Hematopoietic multipotent progenitor cell treated with erythropoietin and hydrocortisone succinate and interleukin-3 and kit ligand, for 6 days (in vitro differentiated cells): ENCODE results near the gene CCPG1.

Experiments used
- DNase-seq: peaks from one replicate; pipeline ENCODE4 v3.0.0-alpha.2; 2015

CCPG1 gene

DNA sequence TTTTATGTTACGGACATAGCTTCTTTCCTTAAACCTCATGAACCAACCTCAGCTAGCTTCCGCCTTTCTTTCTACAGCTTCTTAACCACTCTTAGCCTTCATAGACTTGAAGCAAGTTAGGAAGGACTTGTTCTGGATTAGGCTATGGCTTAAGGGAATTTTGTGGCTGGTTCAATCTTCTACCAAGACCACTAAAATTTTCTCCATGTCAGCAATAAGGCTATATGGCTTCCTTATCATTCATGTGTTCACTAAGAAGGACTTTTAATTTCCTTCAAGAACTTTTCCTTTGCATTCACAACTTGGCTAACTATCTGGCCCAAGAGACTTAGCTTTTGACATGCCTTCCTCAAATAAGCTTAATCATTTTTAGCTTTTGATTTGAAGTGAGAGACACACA is 24.5 kb downstream of the CCPG1 start:
- DNase-seq: no peak

DNA sequence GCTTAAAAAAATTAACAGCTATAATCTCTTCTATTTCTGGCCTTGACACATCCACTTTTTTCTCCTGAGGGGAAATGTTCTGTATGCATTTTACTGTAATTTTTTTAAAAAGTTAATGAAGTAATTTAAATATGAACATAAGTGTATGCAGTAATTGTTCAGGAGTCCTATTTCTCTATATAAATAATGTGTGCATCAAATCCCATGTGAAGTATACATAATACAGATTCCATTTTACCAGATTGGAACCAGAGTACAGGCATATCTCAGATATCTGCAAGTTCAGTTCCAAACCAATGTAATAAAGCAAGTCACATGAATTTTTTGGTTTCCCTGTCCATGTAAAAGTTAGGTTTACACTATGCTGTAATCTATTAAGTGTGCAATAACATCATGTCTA is 26.6 kb downstream of the CCPG1 start:
- DNase-seq: no peak

DNA sequence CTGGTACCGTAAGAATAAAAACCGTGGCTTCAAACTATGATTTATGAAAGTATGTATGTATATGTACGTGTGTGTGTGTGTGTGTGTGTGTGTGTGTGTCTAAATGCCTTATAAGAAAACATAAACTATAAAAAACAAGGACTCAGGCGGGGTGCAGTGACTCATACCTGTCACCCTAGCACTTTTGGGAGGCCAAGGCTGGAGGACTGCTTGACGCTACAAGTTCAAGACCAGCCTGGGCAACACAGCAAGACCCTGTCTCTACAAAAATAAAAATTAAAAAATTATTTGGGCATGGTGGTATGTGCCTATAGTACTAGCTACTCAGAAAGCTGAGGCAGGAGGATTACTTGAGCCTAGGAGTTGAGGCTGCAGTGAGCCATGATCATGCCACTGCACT is 29.1 kb downstream of the CCPG1 start:
- DNase-seq: no peak

DNA sequence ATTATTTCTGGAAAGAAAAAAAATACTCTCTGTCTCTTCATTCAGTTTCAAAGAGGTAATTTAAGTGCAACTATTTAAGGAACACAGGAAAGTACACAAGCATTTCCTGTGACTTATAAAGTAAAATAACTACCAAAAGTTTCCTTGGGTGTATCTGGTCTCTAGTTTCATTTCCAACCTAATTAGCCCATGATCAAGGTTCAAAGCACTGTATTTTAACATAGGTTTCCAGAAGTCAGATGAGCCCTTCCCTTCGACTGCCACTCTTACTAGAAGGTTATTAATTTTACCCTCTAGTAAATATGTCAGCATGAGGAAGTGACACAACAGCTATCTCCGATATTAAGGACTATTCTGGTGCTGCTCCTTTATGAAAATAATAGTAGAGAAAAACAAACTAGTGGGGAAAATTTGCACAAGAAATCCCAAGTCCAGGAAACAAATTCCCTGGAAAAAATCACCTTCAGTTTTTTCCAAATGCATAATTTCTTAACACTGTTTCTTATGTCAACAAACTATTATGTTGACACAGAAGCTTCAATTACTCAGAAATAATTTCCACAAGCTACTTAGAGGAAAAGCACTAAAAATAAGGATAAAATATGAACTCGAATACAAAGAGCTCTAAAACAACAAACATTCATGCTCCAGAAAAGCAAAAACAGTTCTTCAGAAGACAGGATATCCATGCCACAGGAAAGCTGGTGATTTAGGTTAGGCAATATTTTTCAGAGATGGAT is 35.3 kb downstream of the CCPG1 start:
- no peak for DNase-seq

DNA sequence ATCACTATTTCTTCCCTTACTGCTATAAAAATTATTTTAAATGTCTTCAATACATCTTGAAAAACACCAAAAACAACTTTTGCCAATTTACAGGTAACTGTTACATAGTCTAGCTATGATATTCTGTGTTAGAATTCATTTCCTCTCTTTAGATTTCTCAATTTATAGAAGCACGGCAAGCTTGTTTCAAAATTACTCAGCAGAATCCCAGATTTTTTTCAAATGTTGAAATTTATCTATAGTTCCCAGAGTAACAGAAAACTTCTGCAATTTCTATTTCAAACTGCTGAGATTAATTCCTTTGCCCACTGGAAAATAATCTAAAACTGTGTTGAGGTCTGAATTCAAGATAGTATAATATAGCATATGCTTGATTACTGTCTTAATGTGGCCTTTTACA is 41.2 kb downstream of the CCPG1 start:
- no peak for DNase-seq

DNA sequence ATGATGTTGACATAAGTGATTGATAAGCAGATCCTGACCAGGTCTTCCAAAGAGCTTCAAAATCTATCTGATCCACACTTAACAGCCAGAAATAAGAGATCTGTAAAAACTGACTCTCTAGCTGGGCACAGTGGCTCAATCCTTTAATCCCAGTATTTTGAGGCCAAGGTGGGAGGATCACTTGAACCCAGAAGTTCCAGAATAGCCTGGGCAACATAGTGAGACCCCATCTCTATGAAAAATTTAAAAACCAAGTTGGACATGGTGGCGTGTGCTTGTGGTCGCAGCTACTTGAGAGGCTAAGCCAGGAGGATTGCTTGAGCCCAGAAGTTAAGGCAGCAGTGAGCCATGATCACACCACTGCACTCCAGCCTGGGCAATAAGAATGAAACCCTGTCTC is 45.5 kb downstream of the CCPG1 start:
- no peak for DNase-seq

DNA sequence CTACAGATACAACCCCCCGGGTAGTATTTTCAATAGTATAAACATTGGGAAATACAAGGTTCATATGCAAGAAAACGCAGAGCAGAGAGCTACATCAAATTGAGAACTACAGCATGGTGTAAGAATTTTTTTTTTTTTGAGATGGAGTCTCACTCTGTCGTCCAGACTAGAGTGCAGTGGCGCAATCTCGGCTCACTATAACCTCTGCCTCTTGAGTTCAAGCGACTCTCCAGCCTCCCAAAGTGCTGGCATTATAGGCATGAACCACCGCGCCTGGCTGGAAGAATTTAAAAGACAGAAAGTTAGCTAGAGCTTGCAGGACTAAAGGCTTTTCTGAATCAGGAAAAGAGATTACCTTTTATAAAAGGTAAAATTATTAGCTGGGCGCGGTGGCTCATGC is 47.1 kb downstream of the CCPG1 start:
- DNase-seq: no peak

DNA sequence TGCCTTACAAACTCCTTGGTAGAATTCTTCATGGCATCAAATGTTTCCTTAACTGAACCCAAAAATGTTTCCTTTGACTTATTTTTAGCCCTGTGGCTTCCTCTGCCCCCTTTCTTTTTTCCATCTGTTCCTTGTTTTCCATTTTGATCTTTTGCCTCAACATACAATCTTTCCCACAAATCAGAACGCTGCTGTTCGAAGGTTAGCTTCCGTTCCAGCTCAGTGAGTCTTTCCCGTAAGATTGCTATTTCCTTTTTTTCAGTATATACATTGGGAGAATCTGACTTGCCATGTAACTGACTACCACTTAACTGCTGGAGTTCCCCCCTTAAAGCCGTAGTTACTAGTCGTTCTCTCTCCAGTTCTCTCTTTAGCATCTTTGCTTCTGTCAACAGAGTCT is 47.9 kb downstream of the CCPG1 start:
- DNase-seq: no peak

DNA sequence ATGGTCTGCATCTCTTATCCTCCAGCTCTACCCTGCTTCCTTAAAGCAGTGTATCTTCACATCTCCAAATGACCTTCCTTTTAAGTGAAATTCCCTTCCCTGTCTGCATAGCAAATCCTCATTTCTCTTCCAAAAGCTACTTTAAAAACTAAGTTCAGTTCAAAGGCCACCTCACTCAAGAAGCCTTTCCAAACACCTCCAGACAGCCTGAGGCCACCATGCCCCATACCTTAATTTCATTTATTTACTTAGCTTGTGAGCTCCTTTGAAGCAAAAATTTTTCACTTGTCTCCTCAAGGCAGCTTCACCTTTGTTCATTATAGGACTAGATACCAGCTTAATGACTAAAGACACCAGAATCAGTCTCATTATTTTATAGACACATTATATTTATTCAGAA is 49.7 kb downstream of the CCPG1 start:
- no peak for DNase-seq

DNA sequence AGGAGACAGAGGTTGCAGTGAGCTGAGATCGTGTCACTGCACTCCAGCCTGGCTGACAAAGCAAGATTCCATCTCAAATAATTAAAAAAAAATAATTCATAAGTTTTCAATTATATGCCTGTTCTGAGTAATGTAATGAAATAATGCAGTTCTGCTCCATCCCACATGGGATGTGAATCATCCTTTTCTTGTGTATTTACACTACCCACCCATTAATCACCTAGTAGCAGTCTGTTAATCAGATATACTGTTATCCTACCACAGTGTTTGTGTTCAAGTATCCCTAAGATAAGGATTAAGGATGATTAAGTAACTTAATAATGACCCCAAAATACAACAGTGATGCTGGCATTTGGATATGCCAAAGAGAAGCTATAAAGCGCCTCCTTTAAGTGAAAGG is 50.4 kb downstream of the CCPG1 start:
- peak; percentile 25 for DNase-seq

DNA sequence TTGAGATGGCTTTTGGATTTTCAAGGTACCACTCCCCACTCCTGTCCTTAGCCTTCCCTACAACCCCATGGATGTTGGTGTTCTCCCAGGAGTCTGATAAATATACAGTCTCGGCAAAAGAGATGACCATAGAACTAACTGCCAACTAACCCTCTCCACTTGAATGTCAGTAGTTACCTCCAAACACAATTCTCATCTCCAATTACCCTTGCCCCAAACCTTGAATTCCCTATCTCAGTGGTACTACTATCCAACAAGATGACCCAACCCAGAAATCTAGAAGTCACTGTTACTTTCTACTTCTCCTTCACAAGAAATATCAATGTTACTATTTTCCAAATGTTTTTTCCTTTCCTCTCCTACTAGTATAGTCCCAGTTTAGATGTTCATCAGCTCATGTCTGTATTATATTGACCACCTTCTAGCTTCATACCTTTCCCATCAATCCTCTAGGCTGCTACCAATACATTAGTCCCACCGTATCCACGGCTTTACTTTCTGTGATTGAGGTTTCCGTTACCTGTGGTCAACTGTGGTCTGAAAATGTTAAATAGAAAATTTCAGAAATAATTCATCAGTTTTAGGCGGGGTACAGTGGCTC is 51.1 kb downstream of the CCPG1 start:
- no peak for DNase-seq

DNA sequence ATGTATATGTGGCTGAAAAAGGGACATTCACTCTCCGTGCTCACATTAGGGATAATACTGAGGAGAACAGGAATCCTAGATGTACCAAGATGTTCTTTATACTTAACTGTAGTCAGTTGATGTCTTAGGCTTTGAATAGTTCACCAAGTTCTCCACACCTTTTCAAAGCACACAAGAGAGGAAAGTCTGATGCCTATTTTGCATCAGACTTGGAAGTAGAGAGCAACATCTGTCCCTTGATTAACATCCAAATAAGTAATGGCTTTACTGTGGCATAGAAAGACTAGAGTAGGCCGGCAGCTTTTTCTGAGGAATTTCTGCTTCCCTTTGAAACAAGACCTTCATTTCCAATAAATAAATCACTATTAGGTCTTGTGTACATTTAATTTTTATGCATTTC is 55.1 kb downstream of the CCPG1 start:
- DNase-seq: no peak

DNA sequence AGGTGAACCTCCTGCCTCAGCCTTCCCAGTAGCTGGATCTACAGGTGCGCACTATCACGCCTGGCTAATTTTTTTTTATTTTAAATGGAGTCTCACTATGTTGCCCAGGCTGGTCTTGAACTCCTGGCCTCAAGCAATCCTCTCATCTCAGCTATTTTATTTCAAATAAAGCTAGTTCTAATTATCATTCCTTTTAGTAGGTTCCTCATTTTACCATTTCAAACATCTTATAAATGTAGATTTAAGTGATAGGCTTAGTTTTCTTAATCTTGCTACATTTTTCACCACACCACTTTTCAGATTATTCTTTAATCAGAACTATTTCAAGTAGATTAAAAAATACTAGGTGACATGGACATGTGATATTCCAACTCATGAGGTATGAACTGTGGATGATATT is 58.9 kb downstream of the CCPG1 start:
- DNase-seq: no peak

DNA sequence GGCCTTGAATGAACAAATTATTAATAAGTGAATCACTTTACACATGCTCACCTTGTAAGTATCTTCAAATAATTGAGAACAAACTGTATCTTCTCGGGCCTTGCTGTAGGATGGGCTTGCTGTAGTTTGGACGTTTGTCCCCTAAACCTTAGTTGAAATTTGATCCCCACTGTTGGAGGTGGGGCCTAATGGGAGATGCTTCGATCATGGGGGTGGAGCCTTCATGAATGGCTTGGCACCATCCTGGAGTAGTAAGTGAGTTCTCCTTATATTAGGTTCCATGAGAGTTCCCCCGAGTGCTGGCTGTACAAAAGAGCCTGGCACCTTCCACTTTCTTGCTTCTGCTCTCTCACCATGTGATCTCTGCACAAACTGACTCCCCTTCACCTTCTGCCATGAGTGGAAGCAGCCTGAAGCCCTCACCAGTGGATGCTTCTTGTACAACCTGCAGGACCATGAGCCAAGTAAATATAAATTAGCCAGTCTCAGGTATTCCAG is 59.8 kb downstream of the CCPG1 start:
- no peak for DNase-seq

DNA sequence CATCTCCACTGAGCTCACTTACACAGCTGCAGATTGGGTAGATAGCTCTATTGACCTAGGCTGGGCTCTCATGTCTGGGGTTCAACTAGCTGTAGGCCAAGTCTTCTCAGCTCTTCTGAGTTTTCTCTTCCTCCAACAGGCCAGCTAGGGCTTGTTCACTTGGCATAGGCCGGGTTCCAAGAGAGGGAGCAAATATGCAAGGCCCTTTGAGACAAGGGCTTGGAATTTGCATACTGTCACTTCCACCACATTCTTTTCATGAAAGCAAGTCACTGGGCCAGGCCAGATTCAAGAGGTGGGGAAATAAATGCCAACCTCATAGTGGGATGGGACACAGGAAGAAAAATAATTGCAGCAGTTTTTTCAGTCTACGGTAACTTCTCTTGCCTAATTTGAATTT is 64.0 kb downstream of the CCPG1 start:
- no peak for DNase-seq

DNA sequence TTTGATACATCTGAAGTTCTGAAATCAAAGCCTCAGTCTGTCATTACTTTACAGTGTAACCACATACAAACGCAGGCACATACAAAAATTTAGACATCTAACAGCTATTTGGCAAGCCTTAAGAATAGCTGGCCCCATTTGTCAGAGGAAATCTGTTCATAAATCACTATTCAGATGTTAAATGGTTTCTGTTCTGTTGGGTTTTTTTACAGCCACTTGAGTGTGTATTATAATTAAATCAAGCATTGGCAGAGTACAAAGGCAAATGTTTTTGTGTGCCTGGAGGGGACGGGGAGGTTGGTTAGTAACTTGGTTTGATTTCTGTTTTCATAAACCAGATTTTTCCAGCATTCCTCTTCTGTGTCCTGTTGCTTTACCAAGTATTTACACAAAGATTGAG is 65.0 kb downstream of the CCPG1 start:
- no peak for DNase-seq

DNA sequence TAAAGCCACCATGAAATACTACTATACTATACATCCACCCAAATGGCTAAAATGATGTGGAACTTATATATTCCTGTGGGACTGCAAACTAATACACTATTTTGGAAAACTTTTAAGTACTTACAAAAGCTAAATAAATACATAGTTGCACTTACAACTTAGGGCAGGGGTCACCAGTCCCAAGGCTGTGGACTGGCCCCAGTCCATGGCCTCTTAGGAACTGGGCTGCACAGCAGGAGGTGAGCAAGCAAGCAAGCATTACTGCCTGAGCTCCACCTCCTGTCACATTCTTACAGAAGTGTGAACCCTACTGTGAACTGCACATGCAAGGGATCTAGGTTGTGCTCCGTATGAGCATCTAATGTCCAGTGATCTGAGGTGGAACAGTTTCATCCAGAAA is 71.0 kb downstream of the CCPG1 start:
- DNase-seq: no peak

DNA sequence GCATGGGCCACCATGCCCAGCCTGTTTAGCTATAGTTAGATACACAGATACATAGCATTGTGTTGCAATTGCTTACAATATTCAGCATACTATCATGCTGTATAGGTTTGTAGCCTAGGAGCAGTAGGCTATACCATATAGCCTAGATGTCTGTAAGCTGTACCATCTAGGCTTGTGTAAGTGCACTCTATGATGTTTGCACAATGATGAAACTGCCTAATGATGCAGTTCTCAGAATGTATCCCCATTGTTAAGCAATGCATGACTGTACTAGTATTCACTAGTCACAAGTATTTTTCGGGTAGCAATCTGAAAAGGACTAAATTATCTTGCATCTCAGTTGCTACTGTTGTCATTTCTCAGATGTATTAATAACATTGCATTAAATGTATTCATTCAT is 73.2 kb downstream of the CCPG1 start:
- no peak for DNase-seq

DNA sequence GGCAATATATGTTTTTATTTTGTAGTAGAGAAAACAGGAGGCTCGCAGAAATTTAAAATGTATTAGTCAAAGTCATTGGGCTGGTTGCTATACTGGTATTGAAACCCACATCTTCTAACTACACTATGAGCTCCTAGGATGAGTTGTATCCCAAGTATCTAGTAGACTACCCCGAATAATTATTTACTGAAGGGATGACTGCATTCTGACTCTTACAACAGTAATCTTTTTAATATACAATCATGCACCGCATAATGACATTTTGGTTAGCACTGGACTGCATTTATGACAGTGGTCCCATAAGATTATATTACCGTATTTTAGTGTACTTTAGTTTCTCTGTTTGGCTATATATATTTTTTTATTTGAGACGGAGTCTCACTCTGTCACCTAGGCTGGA is 73.8 kb downstream of the CCPG1 start:
- no peak for DNase-seq

DNA sequence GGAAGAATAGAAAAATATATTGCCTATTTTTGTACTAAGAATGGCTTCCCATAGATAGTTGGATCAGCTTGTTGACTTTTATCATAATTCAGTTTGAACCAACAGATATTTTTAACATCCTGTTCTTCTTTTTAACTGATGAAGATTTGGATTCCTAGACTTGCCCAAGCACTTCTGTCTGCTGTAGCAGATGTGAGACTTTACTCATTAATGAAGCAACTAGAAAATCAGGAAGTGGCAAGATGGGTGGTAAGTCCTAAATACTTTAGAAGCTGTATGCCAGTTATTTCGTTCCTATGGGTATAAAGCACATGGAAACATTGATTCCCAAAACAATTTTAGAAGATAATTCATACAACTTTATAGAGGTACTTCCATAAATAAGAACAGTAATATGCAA is 80.8 kb downstream of the CCPG1 start:
- DNase-seq: peak; percentile 53

DNA sequence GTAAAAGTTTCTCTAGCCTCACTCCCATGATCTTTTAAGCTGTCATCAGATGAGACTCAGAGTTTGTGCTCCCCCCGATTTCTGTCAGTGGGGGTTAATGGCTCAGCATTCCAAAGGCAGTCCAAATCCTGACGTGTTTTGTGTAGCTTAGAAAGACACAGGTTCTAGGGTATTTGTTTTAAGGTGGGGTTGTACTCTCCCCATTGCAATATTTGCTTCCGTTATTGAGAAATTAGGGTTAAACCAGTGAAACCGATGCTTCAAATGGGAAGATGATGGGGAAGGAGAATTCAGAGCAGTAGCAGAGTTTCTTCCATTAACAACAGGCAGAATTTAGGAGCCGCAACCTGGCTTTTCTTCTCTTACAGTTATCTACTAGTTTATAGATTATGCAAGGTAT is 85.7 kb downstream of the CCPG1 start:
- DNase-seq: no peak

DNA sequence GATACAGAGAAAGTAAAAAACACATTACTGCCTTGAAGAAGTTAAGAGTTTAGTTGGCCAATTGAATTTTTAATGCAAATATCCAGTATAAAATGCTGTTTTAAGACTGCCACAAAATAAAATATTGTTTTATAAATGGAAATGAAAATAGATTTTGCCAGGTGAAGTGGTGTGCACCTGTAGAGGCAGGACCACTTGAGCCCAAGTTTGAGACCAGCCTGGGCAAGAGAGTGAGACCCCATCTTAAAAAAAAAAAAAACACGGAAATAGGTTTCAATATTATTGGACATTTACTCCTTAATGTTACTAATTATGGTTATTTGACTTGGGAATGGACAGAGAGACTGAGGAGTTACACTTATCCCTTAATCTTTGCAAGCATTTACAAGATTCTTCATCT is 87.2 kb downstream of the CCPG1 start:
- DNase-seq: no peak

DNA sequence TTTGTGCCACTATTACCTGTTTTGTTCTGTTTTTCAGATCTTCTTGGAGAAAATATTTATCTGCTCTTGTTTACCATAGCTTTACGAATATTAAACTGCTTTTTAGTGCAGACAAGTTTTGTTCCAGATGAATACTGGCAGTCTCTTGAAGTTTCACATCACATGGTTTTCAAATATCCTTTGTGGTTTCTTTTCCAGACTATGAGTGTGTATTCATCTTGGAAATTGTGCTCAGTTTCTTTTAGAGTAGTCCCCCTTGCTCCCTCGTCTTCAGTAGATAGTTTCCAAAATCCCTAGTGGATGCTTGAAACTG is 88.0 kb downstream of the CCPG1 start:
- peak; percentile 20 for DNase-seq

DNA sequence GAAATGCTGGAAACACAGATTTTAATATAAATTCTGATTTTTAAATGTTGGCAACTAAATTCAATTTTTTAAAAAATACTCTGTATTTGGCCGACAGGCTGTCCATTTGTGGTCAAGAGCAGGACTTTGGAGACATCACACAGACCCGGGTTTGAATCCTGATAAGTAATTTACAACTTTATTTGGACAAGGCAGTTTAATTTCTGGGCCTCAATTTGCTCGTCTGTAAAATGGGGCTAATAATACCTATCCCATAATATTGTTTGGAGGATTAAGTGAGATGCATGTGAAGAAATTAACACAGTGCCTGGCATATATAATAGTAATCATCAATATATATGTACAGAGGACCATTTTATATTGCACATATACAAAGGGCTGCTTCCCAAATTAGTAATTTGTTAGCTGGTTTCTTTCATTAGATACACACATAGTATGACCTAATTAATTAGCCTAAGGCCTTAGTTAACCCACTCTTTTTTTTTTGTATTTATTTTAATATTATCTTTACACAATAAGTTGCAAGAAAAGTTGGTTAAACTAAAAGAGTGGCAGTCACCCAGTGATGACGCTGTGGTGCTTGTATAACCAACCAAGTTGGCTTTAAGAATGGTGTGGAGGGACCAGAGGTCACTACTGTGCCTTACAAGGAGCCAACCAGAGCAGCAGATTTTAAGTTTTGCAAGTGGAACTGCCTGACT is 88.5 kb downstream of the CCPG1 start:
- peak; percentile 87 for DNase-seq
